ENCODE data around the gene HOXC12. TPM values are rescaled to one million over a fixed set of nuclear protein-coding genes. Genes with fewer than 3 reads are reported as not detected.

Gene HOXC12
- total RNA-seq, 4 donors from 2014 or later, result not detected

DNA sequence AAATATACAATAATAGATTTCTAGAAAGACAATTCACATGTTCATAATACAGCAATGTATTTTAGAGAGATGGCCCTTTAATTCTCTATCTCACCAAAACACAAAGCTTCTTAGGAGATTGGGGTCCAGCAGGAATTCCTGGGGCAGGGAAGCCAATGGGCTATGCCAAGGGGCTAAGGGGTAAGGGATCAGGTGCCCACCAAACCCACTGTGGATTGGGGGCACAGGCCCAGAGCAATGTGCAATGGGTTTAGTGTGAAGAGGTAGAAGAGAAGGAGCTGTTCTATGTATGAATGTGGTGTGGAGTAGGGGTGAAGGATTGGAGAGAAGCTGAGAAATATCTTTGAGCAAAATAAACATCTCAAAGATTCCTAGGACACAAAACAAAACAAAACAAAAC lies 13.5 kb upstream of the HOXC12 start:
- Histone ChIP-seq H3K27me3 (peaks cover 27 to 100% (median 56%) of the 10 kb centered on the region in 4 donors), H3K36me3 (no peaks in the 10 kb centered on the region), H3K27ac (no peak overlapping the region), H3K4me1 (peaks cover 6 to 30% (median 9%) of the 10 kb centered on the region in 3 donors), H3K9me3 (no peaks in the 10 kb centered on the region), H3K4me3 (no peak overlapping the region)
- intact Hi-C loops (cut with DNase I), result no loop called here
- no peak for DNase-seq
- TF ChIP-seq, protein P1, sequence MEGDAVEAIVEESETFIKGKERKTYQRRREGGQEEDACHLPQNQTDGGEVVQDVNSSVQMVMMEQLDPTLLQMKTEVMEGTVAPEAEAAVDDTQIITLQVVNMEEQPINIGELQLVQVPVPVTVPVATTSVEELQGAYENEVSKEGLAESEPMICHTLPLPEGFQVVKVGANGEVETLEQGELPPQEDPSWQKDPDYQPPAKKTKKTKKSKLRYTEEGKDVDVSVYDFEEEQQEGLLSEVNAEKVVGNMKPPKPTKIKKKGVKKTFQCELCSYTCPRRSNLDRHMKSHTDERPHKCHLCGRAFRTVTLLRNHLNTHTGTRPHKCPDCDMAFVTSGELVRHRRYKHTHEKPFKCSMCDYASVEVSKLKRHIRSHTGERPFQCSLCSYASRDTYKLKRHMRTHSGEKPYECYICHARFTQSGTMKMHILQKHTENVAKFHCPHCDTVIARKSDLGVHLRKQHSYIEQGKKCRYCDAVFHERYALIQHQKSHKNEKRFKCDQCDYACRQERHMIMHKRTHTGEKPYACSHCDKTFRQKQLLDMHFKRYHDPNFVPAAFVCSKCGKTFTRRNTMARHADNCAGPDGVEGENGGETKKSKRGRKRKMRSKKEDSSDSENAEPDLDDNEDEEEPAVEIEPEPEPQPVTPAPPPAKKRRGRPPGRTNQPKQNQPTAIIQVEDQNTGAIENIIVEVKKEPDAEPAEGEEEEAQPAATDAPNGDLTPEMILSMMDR (IDR thresholded peaks at IDR 0.05), result no peak
- TF ChIP-seq POLR2A (IDR thresholded peaks at IDR 0.05), result no peak

DNA sequence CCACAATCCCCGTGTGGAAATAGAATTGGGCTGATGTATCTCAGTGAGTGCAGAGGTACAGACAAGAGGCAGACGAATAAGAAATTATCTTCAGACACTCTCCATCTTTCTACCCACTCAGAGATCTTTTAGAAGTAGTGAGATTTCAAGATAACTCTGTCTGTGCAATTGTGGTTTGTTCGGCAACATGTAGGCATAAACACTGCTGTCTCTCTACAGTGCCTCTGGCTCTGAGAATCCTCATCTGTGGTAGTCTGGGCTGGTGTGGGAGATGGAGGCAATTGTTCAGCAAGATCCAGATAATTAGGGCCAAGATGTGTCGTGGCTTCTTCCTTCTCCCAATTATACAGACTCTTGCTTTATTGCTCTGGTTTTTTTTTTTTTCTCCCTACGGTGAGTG lies 13.0 kb upstream of the HOXC12 start:
- intact Hi-C loops (cut with DNase I), result no loop called here
- WGBS, 2 donors, result 15 to 26% methylated on average over 5 of the region's 5 CpGs
- Histone ChIP-seq H3K9me3 (no peaks in the 10 kb centered on the region), H3K36me3 (no peaks in the 10 kb centered on the region), H3K27ac (no peak overlapping the region), H3K4me1 (peaks cover 6 to 30% (median 9%) of the 10 kb centered on the region in 3 donors), H3K27me3 (peaks cover 23 to 100% (median 55%) of the 10 kb centered on the region in 4 donors), H3K4me3 (no peak overlapping the region)
- TF ChIP-seq POLR2A (IDR thresholded peaks at IDR 0.05), result no peak
- TF ChIP-seq, protein P1 (IDR thresholded peaks at IDR 0.05), result no peak
- no peak for DNase-seq

DNA sequence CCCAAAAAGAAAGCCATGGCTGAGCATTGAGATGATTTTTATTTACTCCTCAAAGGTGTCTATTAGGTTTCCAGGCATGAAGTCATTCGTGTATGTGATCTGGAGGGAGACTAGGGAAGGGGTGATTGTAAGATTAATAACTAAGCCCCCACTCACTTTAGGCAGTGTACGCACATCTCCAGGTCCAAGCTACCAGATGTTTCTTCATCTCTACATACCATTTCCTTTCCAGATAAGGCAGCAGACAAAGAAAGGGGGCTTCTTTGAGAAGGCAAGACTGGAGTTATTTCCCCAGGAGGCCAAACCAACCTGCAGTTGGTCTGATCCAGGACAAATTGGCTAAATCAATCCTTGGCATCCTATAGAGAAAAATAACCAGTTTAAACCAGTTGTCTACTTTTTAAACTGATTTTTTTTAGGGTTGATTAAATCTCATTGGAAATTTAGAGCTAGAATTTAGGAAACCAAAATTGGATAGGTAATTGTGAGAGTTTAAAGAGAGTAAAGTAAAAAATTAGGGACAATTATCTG lies 12.2 kb upstream of the HOXC12 start:
- no peak for DNase-seq
- H3K27me3 ChIP-seq, result peaks cover 23 to 100% (median 54%) of the 10 kb centered on the region in 4 donors
- intact Hi-C loops (cut with DNase I), result no loop called here
- WGBS, 2 donors, result 18 to 20% methylated on average over 2 of the region's 2 CpGs
- H3K27ac ChIP-seq, result no peak overlapping the region
- no peaks in the 10 kb centered on the region for H3K36me3 ChIP-seq
- peaks cover 6 to 30% (median 9%) of the 10 kb centered on the region in 3 donors for H3K4me1 ChIP-seq
- no peak for TF ChIP-seq POLR2A (IDR thresholded peaks at IDR 0.05)
- TF ChIP-seq, protein P1 (IDR thresholded peaks at IDR 0.05), result no peak
- no peak overlapping the region for H3K4me3 ChIP-seq
- no peaks in the 10 kb centered on the region for H3K9me3 ChIP-seq

DNA sequence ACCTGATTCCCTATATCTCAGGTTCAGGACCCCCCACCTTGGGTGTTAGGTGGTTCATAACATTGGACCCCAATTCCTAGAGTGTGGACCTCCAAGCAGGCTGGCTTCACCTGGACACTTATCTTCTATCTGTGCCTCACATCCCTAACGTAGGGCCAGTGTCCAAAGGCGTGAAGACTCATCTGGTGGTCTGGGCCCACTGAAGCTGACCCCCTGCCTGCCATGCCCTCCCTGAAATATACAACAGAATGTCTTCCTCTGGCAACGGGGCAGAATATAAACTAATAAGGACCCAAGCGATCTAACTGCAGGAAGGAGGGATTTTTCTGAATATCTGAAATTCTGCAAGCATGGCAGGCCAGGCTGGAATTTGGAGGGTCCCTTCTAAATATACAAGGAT lies 10.5 kb upstream of the HOXC12 start:
- intact Hi-C loops (cut with DNase I), result no loop called here

More for the DNA sequence above, 10.5 kb upstream of the HOXC12 start:
- Histone ChIP-seq H3K36me3 (no peaks in the 10 kb centered on the region), H3K27me3 (peaks cover 13 to 100% (median 45%) of the 10 kb centered on the region in 4 donors), H3K4me1 (peaks cover 0 to 16% (median 4%) of the 10 kb centered on the region in 3 donors), H3K9me3 (no peaks in the 10 kb centered on the region), H3K27ac (no peak overlapping the region), H3K4me3 (no peak overlapping the region)
- DNase-seq, result no peak
- 10 to 25% methylated on average over 3 to 4 of the region's 4 CpGs for WGBS, 2 donors
- no peak for TF ChIP-seq POLR2A (IDR thresholded peaks at IDR 0.05)
- TF ChIP-seq, protein P1 (IDR thresholded peaks at IDR 0.05), result no peak

Measured in esophagus squamous epithelium (tissue), 5 donors.